Liver (tissue), 3 donors: ENCODE data around the gene CTNNA1.

Experiments used
- HNF4A ChIP-seq, 2 donors: conservative IDR thresholded peaks; 2 replicates each; pipeline ENCODE4 v1.6.1; 2016; ENCODE audit warnings: antibody characterized with exemption in 2 of 2, mild to moderate bottlenecking in 2 of 2
- RAD21 ChIP-seq, 2 donors: IDR thresholded peaks; 2 replicates each; pipeline ENCODE4 v1.6.1; 2016; ENCODE audit warnings: antibody characterized with exemption in 2 of 2, mild to moderate bottlenecking in 2 of 2
- RXRA ChIP-seq, 2 donors: IDR thresholded peaks; 2 replicates each; pipeline ENCODE4 v1.6.1; 2017 to 2018; ENCODE audit warnings: antibody characterized with exemption in 2 of 2, mild to moderate bottlenecking in 1 of 2
- TAF1 ChIP-seq: conservative IDR thresholded peaks from 2 replicates; pipeline ENCODE4 v1.6.1; 2016; ENCODE audit warnings: antibody characterized with exemption, mild to moderate bottlenecking
- TF ChIP-seq, protein P1 (sequence below): fragments of 150-350 bp; IDR thresholded peaks from 2 replicates; pipeline ENCODE4 v1.5.1; 2017; ENCODE audit warnings: improper control_type of control experiment, low read depth, low read length; ENCODE audit not compliant: missing input control
- TF ChIP-seq, protein P2 (sequence below): IDR thresholded peaks from 2 replicates; pipeline ENCODE4 v1.6.1; 2016; ENCODE audit warnings: antibody characterized with exemption
- donor health status: healthy.
- donor health status: healthy.

- TF ChIP-seq, protein P1, sequence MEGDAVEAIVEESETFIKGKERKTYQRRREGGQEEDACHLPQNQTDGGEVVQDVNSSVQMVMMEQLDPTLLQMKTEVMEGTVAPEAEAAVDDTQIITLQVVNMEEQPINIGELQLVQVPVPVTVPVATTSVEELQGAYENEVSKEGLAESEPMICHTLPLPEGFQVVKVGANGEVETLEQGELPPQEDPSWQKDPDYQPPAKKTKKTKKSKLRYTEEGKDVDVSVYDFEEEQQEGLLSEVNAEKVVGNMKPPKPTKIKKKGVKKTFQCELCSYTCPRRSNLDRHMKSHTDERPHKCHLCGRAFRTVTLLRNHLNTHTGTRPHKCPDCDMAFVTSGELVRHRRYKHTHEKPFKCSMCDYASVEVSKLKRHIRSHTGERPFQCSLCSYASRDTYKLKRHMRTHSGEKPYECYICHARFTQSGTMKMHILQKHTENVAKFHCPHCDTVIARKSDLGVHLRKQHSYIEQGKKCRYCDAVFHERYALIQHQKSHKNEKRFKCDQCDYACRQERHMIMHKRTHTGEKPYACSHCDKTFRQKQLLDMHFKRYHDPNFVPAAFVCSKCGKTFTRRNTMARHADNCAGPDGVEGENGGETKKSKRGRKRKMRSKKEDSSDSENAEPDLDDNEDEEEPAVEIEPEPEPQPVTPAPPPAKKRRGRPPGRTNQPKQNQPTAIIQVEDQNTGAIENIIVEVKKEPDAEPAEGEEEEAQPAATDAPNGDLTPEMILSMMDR: no peak
- TF ChIP-seq, protein P2, sequence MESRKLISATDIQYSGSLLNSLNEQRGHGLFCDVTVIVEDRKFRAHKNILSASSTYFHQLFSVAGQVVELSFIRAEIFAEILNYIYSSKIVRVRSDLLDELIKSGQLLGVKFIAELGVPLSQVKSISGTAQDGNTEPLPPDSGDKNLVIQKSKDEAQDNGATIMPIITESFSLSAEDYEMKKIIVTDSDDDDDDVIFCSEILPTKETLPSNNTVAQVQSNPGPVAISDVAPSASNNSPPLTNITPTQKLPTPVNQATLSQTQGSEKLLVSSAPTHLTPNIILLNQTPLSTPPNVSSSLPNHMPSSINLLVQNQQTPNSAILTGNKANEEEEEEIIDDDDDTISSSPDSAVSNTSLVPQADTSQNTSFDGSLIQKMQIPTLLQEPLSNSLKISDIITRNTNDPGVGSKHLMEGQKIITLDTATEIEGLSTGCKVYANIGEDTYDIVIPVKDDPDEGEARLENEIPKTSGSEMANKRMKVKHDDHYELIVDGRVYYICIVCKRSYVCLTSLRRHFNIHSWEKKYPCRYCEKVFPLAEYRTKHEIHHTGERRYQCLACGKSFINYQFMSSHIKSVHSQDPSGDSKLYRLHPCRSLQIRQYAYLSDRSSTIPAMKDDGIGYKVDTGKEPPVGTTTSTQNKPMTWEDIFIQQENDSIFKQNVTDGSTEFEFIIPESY: no peak
- no peak for TF ChIP-seq RXRA (IDR thresholded peaks at IDR 0.05)
- TF ChIP-seq TAF1: no peak
- TF ChIP-seq HNF4A (conservative IDR thresholded peaks at IDR 0.05): no peak
- TF ChIP-seq RAD21 (IDR thresholded peaks at IDR 0.05): no peak
Measured at GRCh38 chr5:138844812-138845513, 91.7 kb downstream of the CTNNA1 start.
